Astrocyte of the hippocampus (primary cell): ENCODE results near the gene PATL2.
"Not testable (repeated sequence)": the region's sequence is repeated elsewhere in the genome, so short reads cannot be mapped to it uniquely, and the experiment has no call there.

Source experiments
- DNase-seq: peaks from one replicate; pipeline ENCODE4 v3.0.0; 2011; ENCODE audit warnings: low read depth, low spot score

PATL2 gene

GRCh38 chr15:44647036-44647435, 64.1 kb downstream of the PATL2 start:
- DNase-seq, result no peak

GRCh38 chr15:44646460-44646859, 64.7 kb downstream of the PATL2 start:
- no peak for DNase-seq

GRCh38 chr15:44641651-44642050, 69.5 kb downstream of the PATL2 start:
- DNase-seq, result no peak

GRCh38 chr15:44636976-44637375, 74.1 kb downstream of the PATL2 start:
- no peak for DNase-seq

GRCh38 chr15:44633603-44634002, 77.5 kb downstream of the PATL2 start:
- DNase-seq, result no peak

GRCh38 chr15:44625286-44625685, 85.8 kb downstream of the PATL2 start:
- DNase-seq, result not testable (repeated sequence)

- DNase-seq, result no peak
Observed at GRCh38 chr15:44623178-44623577, 87.9 kb downstream of the PATL2 start.

- no peak for DNase-seq
Observed at GRCh38 chr15:44620081-44620480, 91.0 kb downstream of the PATL2 start.

- no peak for DNase-seq
Observed at GRCh38 chr15:44616974-44617373, 94.1 kb downstream of the PATL2 start.
